ENCODE results near the gene E2F6. TPM values are rescaled to one million over a fixed set of nuclear protein-coding genes. Genes with fewer than 3 reads are reported as not detected.

Gene E2F6
- total and polyA plus RNA-seq, 2 of the 13 experiments (the other 11 are each of a cell fraction or from before 2014, with no cell fraction given), result 27.3 to 36.0 TPM

DNA sequence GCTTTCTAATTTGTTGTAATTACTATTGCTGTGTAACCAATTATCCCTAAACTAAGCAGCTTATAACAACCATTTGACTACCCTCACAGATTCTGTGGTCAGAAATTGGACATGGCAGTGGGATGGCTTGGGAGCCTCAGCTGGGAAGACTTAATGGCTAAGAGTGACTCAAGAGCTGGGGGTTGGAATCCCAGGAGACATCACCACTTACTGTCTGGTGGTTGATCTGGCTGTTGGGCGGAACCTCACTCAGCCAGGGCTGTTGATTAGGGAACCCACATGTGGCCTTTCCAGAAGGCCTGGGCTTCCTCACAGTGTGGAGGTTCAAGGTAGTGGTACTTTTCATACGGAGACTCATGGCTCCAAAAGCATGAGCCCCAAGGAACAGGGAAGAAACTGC is 49.8 kb downstream of the E2F6 start:
- WGBS (ENCODE audit: low lambda C conversion rate), result 98% methylated on average over 2 of the region's 2 CpGs
- no peak overlapping the region for H3K27ac ChIP-seq (ENCODE audit: extremely low read length, insufficient read depth, low read length)
- BruUV-seq (replicated peaks), result no TSS peak
- H3K9me3 ChIP-seq (ENCODE audit: low read length), result peaks cover 14% of the 10 kb centered on the region; the same call in 1 of the 2 replicates
- ChIA-PET CTCF (ENCODE audit: low intra/inter-chr PET ratio, low total read pairs) (no interaction called here), POLR2A (no interaction called here)
- no peak overlapping the region for H3K4me2 ChIP-seq (ENCODE audit: low read depth, low read length)
- ATAC-seq (no peak), DNase-seq (ENCODE audit: low spot score) (no peak), FAIRE-seq (no peak)
- H4K20me1 ChIP-seq (ENCODE audit: insufficient read depth, low read length), result no peaks in the 10 kb centered on the region
- H3K4me1 ChIP-seq (ENCODE audit: insufficient read depth, low read length), result peaks cover 22% of the 10 kb centered on the region
- intact Hi-C loops (cut with micrococcal nuclease; ENCODE audit: unreplicated experiment), result no loop called here
- no peaks in the 10 kb centered on the region for H3K36me3 ChIP-seq (replicated peaks in 1 of 2; ENCODE audit: control insufficient read depth in 1 of 2, insufficient read depth in 2 of 2, low read length in 2 of 2)
- no peak overlapping the region for H2AFZ ChIP-seq (ENCODE audit: low read length)
- TF ChIP-seq ZSCAN21 (CRISPR knock-in tag; IDR thresholded peaks at IDR 0.05; ENCODE audit: borderline replicate concordance) (no peak), PRMT3 (CRISPR knock-in tag; IDR thresholded peaks at IDR 0.05; ENCODE audit: borderline replicate concordance, low read depth) (no peak), EZH2 (conservative IDR thresholded peaks at IDR 0.05; ENCODE audit: low read depth, low read length) (no peak), SP140L (CRISPR knock-in tag; IDR thresholded peaks at IDR 0.05; ENCODE audit: borderline replicate concordance) (no peak), ERF (CRISPR knock-in tag; IDR thresholded peaks at IDR 0.05) (no peak), CCDC6 (CRISPR knock-in tag; IDR thresholded peaks at IDR 0.05) (no peak), ESRRA (CRISPR knock-in tag; IDR thresholded peaks at IDR 0.05; ENCODE audit: low read depth) (no peak), ISL2 (CRISPR knock-in tag; IDR thresholded peaks at IDR 0.05) (no peak), NFE2L1 (CRISPR knock-in tag; IDR thresholded peaks at IDR 0.05; ENCODE audit: borderline replicate concordance) (no peak), PRDM10 (CRISPR knock-in tag; IDR thresholded peaks at IDR 0.05; ENCODE audit: low read depth) (no peak), KDM2A (CRISPR knock-in tag; IDR thresholded peaks at IDR 0.05; ENCODE audit: borderline replicate concordance, low read depth) (no peak), HCFC1 (IDR thresholded peaks at IDR 0.05; ENCODE audit: low read depth, low read length) (no peak), FLYWCH1 (CRISPR knock-in tag; IDR thresholded peaks at IDR 0.05) (no peak), ZNF563 (CRISPR knock-in tag; IDR thresholded peaks at IDR 0.05) (no peak), GATAD2A (CRISPR knock-in tag; IDR thresholded peaks at IDR 0.05) (no peak), JUND (CRISPR knock-in tag; IDR thresholded peaks at IDR 0.05) (no peak)
- TF ChIP-seq, protein P1, sequence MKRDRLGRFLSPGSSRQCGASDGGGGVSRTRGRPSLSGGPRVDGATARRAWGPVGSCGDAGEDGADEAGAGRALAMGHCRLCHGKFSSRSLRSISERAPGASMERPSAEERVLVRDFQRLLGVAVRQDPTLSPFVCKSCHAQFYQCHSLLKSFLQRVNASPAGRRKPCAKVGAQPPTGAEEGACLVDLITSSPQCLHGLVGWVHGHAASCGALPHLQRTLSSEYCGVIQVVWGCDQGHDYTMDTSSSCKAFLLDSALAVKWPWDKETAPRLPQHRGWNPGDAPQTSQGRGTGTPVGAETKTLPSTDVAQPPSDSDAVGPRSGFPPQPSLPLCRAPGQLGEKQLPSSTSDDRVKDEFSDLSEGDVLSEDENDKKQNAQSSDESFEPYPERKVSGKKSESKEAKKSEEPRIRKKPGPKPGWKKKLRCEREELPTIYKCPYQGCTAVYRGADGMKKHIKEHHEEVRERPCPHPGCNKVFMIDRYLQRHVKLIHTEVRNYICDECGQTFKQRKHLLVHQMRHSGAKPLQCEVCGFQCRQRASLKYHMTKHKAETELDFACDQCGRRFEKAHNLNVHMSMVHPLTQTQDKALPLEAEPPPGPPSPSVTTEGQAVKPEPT (CRISPR knock-in tag; IDR thresholded peaks at IDR 0.05; ENCODE audit: low read depth), result no peak
- H3K79me2 ChIP-seq (ENCODE audit: insufficient read depth, low read length), result no peaks in the 10 kb centered on the region
- H3K27me3 ChIP-seq (ENCODE audit: control insufficient read depth in 1 of 2, insufficient read depth in 2 of 2, low read length in 2 of 2), result no peaks in the 10 kb centered on the region
- no peak overlapping the region for H3K9ac ChIP-seq (ENCODE audit: insufficient read depth, low read depth, low read length)
- in situ Hi-C loops (cut with HindIII; ENCODE audit: extremely low pct_ligation_motif_present, low pct_unique_long_range_greater_than_20kb), result no loop called here
- no peak overlapping the region for H3K4me3 ChIP-seq (replicated peaks in 1 of 3; ENCODE audit: insufficient read depth in 1 of 3, low read depth in 2 of 3, low read length in 3 of 3)

All from HepG2 (cell line).